SJSA1 (cell line): ENCODE results near the gene ARID3C. TPM values are rescaled to one million over a fixed set of nuclear protein-coding genes. Genes with fewer than 3 reads are reported as not detected.
A peak's percentile ranks its signal among the peaks of the same experiment; 100 is the strongest.

Experiments
- DNase-seq, 2 experiments: peaks; one replicate each; pipeline ENCODE4 v3.0.0-alpha.2; 2015 to 2020; ENCODE audit warnings: low spot score in 2 of 2, low read depth in 1 of 2
- H3K27ac ChIP-seq: fragments of 250-450 bp; sonication (Bioruptor Pico); 2 replicates; pipeline ENCODE4 v1.5.1; 2020; ENCODE audit warnings: mild to moderate bottlenecking, moderate library complexity
- H3K27me3 ChIP-seq: fragments of 250-450 bp; sonication (Bioruptor Pico); replicated peaks from 2 replicates; pipeline ENCODE4 v1.5.1; 2020; ENCODE audit warnings: mild to moderate bottlenecking, moderate library complexity
- H3K36me3 ChIP-seq: fragments of 250-450 bp; sonication (Bioruptor Pico); 2 replicates; pipeline ENCODE4 v1.5.1; 2020; ENCODE audit warnings: mild to moderate bottlenecking
- H3K4me1 ChIP-seq: fragments of 250-450 bp; sonication (Bioruptor Pico); replicated peaks from 2 replicates; pipeline ENCODE4 v1.6.1; 2021; ENCODE audit warnings: mild to moderate bottlenecking
- H3K4me3 ChIP-seq: fragments of 250-450 bp; sonication (Bioruptor Pico); 2 replicates; pipeline ENCODE4 v1.5.1; 2020; ENCODE audit warnings: mild to moderate bottlenecking
- H3K9me3 ChIP-seq: fragments of 250-450 bp; sonication (Bioruptor Pico); replicated peaks from 2 replicates; pipeline ENCODE4 v1.5.1; 2020; ENCODE audit warnings: mild to moderate bottlenecking
- total RNA-seq: library from RNA; depleted of rRNA; stranded (reverse); fragments of >200 nt; shearing (Covaris generic); gene quantifications from 2 replicates; pipeline ENCODE4 v1.2.3, GENCODE V29; 2014; rRNA removed

The ARID3C gene
- total RNA-seq, result not detected in 2 replicates

- H3K4me3 ChIP-seq, result no peak within 1 kb of the TSS
- H3K27ac ChIP-seq, result no peak within 1 kb of the TSS
- H3K27me3 ChIP-seq, result peaks cover 27% of the 10 kb centered on the region
- H3K4me1 ChIP-seq, result 0 out of 2 replicates have a peak, but pooled peaks cover 3% of the 10 kb centered on the region
- no peaks in the 10 kb centered on the region for H3K36me3 ChIP-seq
- DNase-seq, result no peak
- H3K9me3 ChIP-seq, result no peaks in the 10 kb centered on the region
Measured at GRCh38 chr9:34628656-34629490, at the start of gene ARID3C. Gene ARID3C, minus strand, starts transcription at chr9:34629066. Its CDS starts 1,052 bp downstream, at chr9:34628014.

GRCh38 chr9:34675869-34676268 is 47.0 kb upstream of the ARID3C start:
- H3K27ac ChIP-seq, result no peak overlapping the region
- no peaks in the 10 kb centered on the region for H3K27me3 ChIP-seq
- no peaks in the 10 kb centered on the region for H3K9me3 ChIP-seq
- H3K36me3 ChIP-seq, result no peaks in the 10 kb centered on the region
- H3K4me1 ChIP-seq, result no peaks in the 10 kb centered on the region
- DNase-seq, result no peak
- no peak overlapping the region for H3K4me3 ChIP-seq

GRCh38 chr9:34675048-34675714 is 46.3 kb upstream of the ARID3C start:
- Histone ChIP-seq H3K27me3 (no peaks in the 10 kb centered on the region), H3K4me3 (no peak overlapping the region), H3K4me1 (no peaks in the 10 kb centered on the region), H3K9me3 (no peaks in the 10 kb centered on the region), H3K36me3 (no peaks in the 10 kb centered on the region), H3K27ac (no peak overlapping the region)
- DNase-seq, result peak; percentile 14 to 58

- Histone ChIP-seq H3K4me3 (no peak overlapping the region), H3K27ac (no peak overlapping the region), H3K27me3 (no peaks in the 10 kb centered on the region), H3K4me1 (no peaks in the 10 kb centered on the region), H3K36me3 (no peaks in the 10 kb centered on the region), H3K9me3 (no peaks in the 10 kb centered on the region)
- no peak for DNase-seq
Measured at GRCh38 chr9:34674440-34674839, 45.6 kb upstream of the ARID3C start.

GRCh38 chr9:34671307-34671706 is 42.4 kb upstream of the ARID3C start:
- Histone ChIP-seq H3K4me3 (no peak overlapping the region), H3K4me1 (no peaks in the 10 kb centered on the region; the same call in 1 of the 2 replicates), H3K27ac (no peak overlapping the region), H3K9me3 (no peaks in the 10 kb centered on the region), H3K27me3 (no peaks in the 10 kb centered on the region), H3K36me3 (no peaks in the 10 kb centered on the region)
- no peak for DNase-seq

GRCh38 chr9:34669809-34670562 is 41.1 kb upstream of the ARID3C start:
- Histone ChIP-seq H3K27me3 (no peaks in the 10 kb centered on the region), H3K4me1 (peaks cover 2% of the 10 kb centered on the region; the same call in 1 of the 2 replicates), H3K27ac (no peak overlapping the region), H3K36me3 (no peaks in the 10 kb centered on the region), H3K9me3 (no peaks in the 10 kb centered on the region), H3K4me3 (no peak overlapping the region)
- DNase-seq, result no peak

- H3K4me3 ChIP-seq, result peak overlapping the region; percentile 68
- H3K36me3 ChIP-seq, result no peaks in the 10 kb centered on the region
- H3K4me1 ChIP-seq, result peaks cover 4% of the 10 kb centered on the region; the same call in 1 of the 2 replicates
- no peaks in the 10 kb centered on the region for H3K27me3 ChIP-seq
- no peaks in the 10 kb centered on the region for H3K9me3 ChIP-seq
- peak overlapping the region; percentile 95 for H3K27ac ChIP-seq
- DNase-seq, result peak; percentile 74 to 88
Measured at GRCh38 chr9:34665381-34666250, 36.8 kb upstream of the ARID3C start.

- Histone ChIP-seq H3K36me3 (no peaks in the 10 kb centered on the region), H3K4me3 (peak overlapping the region; percentile 21; the same call in 1 of the 2 replicates), H3K27ac (no peak overlapping the region), H3K27me3 (no peaks in the 10 kb centered on the region), H3K4me1 (peaks cover 4% of the 10 kb centered on the region; the same call in 1 of the 2 replicates), H3K9me3 (no peaks in the 10 kb centered on the region)
- peak in 1 of 2 experiments; percentile 7 for DNase-seq
Measured at GRCh38 chr9:34665067-34665380, 36.2 kb upstream of the ARID3C start.

- H3K4me1 ChIP-seq, result peaks cover 4% of the 10 kb centered on the region; the same call in 1 of the 2 replicates
- H3K27me3 ChIP-seq, result no peaks in the 10 kb centered on the region
- H3K9me3 ChIP-seq, result no peaks in the 10 kb centered on the region
- H3K4me3 ChIP-seq, result peak overlapping the region; percentile 21; the same call in 1 of the 2 replicates
- H3K27ac ChIP-seq, result no peak overlapping the region
- peak; percentile 29 to 50 for DNase-seq
- no peaks in the 10 kb centered on the region for H3K36me3 ChIP-seq
Measured at GRCh38 chr9:34664281-34665066, 35.6 kb upstream of the ARID3C start.

- Histone ChIP-seq H3K4me3 (no peak overlapping the region), H3K36me3 (no peaks in the 10 kb centered on the region), H3K9me3 (no peaks in the 10 kb centered on the region), H3K4me1 (peaks cover 4% of the 10 kb centered on the region; the same call in 1 of the 2 replicates), H3K27me3 (no peaks in the 10 kb centered on the region), H3K27ac (no peak overlapping the region)
- no peak for DNase-seq
Measured at GRCh38 chr9:34663303-34663605, 34.4 kb upstream of the ARID3C start.

GRCh38 chr9:34662526-34663302 is 33.8 kb upstream of the ARID3C start, which contains the start of gene CCL27:
Gene CCL27, minus strand, starts transcription at chr9:34662657. Its CDS starts 24 bp downstream, at chr9:34662633.
- H3K36me3 ChIP-seq, result no peaks in the 10 kb centered on the region
- H3K27me3 ChIP-seq, result no peaks in the 10 kb centered on the region
- H3K4me3 ChIP-seq, result no peak within 1 kb of the TSS
- H3K9me3 ChIP-seq, result no peaks in the 10 kb centered on the region
- peaks cover 4% of the 10 kb centered on the region; the same call in 1 of the 2 replicates for H3K4me1 ChIP-seq
- H3K27ac ChIP-seq, result no peak within 1 kb of the TSS
- DNase-seq, result no peak
